Middle frontal gyrus (tissue), 1 donor: ENCODE data around the gene MCF2L.
"Not testable (repeated sequence)": the region's sequence is repeated elsewhere in the genome, so short reads cannot be mapped to it uniquely, and the experiment has no call there.

Experiments used
- DNase-seq: peaks from one replicate; pipeline ENCODE4 v3.0.0-alpha.2; 2015; ENCODE audit warnings: low spot score; ENCODE audit errors: extremely low spot score

The MCF2L gene

DNA sequence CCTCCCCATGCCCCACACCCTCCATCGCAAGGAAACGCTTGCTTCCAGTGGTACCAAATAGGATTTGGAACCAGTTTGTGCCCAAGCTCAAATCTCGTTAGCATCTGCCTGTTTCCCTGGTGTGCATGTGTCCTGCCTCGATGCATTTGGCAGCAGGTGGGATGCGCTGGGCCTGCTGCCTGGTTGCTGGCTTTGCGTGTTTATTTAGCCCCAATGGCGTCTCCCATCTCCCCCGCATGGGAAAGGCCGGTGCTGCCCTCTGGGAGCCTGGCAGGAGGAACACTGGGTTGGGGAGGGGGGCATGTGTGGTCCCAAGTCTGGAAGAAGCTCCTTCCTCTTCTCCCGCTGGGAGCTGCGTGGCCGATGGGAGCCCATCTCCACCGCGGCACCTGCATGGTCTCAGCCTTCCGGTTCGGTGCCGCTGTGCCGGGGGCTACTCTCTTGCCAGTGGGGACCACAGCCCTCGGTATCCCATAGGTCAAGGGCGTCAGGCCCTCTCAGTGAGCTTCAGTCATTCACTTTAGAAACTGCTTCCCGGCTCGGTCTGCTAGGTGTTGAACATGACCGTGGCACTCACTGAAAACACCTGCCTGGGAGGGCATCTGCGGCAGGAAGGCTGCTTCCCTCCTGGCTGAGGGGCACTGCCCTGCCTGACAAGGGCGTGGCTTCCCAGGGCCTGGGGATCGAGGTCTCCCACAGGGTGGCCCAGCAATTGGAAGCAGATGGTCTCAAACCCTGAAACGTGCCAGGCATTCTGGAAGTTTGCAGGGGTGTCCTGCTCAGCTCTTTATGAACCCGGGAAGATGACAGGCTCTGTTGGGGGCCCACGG is 124.8 kb downstream of the MCF2L start:
- DNase-seq, result no peak

- no peak for DNase-seq
Observed at GRCh38 chr13:113094410-113094800, 125.4 kb downstream of the MCF2L start.

- DNase-seq, result no peak
Observed at GRCh38 chr13:113095146-113096051, 126.4 kb downstream of the MCF2L start.

GRCh38 chr13:113096052-113096744 is 127.2 kb downstream of the MCF2L start:
- no peak for DNase-seq

DNA sequence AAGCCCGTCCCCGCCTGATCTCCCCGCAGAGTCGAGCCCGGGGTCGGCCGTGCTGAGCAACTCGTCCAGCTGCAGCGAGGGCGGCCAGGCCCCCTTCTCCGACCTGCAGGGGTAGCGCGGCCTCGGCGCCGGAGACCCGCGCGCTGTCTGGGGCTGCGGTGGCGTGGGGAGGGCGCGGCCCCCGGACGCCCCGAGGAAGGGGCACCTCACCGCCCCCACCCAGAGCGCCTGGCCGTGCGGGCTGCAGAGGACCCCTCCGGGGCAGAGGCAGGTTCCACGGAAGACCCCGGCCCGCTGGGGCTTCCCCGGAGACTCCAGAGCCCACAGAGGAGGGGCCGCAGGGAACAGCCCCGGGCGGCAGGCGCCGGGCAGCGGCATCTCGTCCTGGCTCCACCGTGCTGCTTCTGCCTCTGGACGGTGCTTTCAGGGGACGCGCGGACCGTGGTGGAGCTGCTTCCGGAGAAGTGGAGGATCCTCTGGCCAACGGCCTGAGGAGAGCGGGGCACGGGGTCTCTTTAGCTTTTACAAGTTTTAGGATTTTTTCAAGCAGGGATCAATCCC is 127.8 kb downstream of the MCF2L start:
- DNase-seq, result no peak

DNA sequence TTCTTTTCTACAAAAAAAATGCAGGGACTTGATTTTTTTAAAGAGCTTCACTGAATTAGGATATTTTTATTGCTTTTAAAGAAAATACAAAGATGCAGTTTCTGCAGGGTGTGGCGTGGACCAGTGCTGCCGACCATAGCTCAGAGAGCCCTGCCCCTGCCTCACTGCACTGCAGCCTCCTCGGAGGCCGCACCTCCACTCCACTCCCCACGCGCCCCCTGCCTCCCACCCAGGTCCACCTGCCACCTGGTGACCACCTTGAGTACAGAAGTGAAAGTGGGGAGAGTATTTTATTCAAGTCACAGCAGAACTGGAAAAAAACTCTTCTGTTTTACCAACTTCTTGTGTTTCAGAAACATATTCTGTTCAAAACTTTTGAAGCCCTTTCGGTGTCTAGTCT is 128.6 kb downstream of the MCF2L start:
- DNase-seq, result no peak

- no peak for DNase-seq
Observed at GRCh38 chr13:113098162-113098732, 129.2 kb downstream of the MCF2L start.

- no peak for DNase-seq
Observed at GRCh38 chr13:113099142-113099541, 130.1 kb downstream of the MCF2L start.

DNA sequence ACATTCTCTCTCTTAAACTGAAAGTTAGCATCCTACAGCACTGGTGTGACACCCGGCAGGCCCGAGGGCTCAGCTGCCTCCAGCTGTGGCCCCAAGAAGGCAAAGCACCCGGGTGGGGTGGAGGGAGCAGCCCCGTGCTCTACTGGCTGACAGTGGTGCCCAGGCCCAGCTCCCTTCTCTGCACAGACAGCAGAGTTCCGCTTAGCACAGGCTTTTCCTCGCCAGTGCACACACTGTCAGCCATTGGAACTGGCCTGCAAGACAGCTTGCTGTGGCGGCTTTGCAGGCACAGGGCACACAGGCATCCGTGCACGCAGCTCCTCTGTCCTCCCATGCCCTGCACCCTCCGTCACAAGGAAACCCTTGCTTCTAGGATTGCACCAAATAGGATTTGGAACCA is 133.3 kb downstream of the MCF2L start:
- not testable (repeated sequence) for DNase-seq

DNA sequence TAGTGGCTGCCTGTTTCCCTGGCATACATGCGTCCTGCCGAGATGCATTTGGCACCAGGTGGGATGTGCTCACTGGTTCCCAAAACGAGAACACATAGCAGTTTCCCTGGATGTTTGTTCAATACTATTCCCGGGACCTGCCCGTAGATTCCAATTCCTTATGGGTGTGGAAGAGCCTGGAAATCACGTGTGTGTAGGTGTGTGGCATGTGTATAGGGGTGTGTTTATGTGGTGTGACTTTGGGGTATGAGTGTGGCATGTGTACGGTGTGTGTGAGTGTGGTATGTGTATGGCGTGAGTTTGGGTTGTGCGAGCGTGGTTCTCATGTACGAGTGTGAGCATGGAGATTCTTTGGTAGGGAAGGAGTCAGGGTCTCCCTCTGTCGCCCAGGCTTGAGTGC is 133.7 kb downstream of the MCF2L start:
- no peak for DNase-seq

DNA sequence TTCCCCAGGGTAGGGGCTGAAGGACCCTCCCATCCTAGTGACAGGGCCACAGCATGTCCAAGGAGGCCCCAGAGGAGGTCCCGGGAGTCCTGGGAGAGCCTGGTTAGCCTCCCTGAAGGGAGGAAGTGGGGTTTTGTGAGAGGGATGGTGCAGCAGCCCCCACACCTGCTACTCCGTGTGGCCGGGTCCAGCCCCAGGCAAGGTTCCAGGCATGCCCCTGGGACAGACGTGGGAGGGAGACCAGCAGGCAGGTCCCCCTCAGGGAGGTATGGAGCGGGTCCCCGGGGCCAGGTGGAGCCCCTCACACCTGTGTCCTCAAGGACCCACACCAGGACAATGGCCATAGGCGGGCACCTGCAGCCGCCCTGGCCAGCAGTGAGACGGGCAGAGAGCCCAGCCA is 134.6 kb downstream of the MCF2L start:
- no peak for DNase-seq

DNA sequence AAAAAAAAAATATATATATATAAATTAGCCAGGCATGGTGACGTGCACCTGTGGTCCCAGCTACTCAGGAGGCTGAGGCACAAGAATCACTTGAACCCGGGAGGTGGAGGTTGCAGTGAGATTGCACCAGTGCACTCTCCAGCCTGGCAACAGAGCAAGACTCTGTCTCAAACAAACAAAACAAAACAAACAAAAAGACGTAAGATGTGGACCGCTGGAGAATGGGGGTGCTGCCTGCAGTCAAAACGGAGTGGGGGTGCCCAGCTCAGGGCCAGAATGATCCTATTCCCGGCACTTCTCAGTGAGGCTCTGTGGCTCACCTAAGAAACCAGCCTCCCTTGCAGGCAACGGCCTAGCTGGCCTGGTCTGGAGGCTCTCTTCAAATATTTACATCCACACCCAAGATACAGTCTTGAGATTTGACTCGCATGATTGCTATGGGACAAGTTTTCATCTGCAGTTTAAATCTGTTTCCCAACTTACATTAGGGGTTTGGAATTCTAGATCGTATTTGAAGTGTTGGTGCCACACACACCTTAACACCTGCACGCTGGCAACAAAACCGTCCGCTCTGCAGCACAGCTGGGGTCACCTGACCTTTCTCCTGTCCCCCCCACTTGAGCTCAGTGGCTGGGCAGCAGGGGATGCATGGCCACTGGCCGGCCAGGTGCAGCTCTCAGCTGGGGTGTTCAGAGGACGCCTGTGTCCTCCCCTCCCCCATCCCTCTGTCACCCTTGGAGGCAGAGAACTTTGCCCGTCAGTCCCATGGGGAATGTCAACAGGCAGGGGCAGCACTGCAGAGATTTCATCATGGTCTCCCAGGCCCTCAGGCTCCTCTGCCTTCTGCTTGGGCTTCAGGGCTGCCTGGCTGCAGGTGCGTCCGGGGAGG is 136.3 kb downstream of the MCF2L start, which contains the start of gene F7:
TSS of gene F7 (plus strand) at position 760 of the 889 bp plus-strand sequence. CDS start at position 811, 51 bp downstream.
- DNase-seq, result no peak

GRCh38 chr13:113105921-113106452 is 137.0 kb downstream of the MCF2L start:
- DNase-seq, result no peak

- no peak for DNase-seq
Observed at GRCh38 chr13:113106711-113107351, 137.8 kb downstream of the MCF2L start.

DNA sequence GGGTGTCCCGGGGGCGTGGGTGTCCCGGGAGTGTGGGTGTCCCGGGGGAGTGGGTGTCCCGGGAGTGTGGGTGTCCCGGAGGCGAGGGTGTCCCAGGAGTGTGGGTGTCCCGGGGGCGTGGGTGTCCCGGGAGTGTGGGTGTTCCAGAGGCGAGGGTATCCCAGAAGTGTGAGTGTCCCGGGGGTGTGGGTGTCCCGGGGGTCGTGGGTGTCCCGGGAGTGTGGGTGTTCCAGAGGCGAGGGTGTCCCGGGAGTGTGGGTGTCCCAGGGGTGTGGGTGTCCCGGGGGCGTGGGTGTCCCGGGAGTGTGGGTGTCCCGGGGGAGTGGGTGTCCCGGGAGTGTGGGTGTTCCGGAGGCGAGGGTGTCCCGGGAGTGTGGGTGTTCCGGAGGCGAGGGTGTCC is 139.5 kb downstream of the MCF2L start:
- DNase-seq, result not testable (repeated sequence)

- no peak for DNase-seq
Observed at GRCh38 chr13:113109151-113110047, 140.4 kb downstream of the MCF2L start.

DNA sequence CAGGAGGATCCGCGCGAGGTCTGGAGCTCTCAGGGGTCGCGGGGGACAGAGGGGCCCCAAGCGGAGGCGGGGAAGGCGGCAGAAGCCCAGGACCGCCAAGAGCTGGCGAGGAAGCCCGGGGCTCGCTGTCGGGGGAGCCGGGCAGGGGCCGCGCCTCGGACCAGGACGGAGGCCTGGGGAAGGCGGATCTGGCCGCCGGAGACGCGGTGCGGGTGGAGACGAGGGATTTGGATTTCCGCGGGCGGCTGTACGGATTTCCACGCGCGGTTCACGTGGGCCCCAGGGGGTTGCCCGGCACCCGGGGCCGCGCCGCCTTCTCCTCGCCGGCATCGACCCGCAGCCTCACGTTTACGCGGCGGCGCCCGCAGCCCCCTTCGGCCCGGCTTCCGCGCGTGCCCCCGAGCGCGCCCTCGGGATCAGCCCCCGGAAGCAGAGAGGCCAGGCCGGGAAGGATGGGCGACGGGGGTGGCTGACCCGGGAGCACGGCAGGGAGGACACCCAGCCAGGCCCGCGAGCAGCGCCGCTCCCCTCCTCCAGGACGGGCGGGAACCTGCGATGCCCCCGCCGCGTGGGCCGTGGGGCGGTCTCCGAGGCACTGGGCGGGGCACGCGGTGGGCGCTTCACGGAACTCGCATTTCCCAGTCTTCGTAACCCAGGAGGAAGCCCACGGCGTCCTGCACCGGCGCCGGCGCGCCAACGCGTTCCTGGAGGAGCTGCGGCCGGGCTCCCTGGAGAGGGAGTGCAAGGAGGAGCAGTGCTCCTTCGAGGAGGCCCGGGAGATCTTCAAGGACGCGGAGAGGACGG is 141.2 kb downstream of the MCF2L start:
- no peak for DNase-seq
